Sigmoid colon (tissue), 4 donors: ENCODE measurements around the gene CAPN1.

Source experiments
- EP300 ChIP-seq, 4 donors: sonication (generic); formaldehyde crosslinking; IDR thresholded peaks; one replicate each; pipeline ENCODE4 v1.6.1; 2017; ENCODE audit warnings: antibody characterized with exemption in 4 of 4
- POLR2A ChIP-seq, 2 donors: fragments of 450-650 bp; IDR thresholded peaks; one replicate each; pipeline ENCODE4 v1.6.1; 2016; ENCODE audit warnings: antibody characterized with exemption in 2 of 2, mild to moderate bottlenecking in 2 of 2, moderate library complexity in 2 of 2
- TF ChIP-seq, protein P1 (sequence below), 4 experiments: fragments of 450-650 bp in 3 of 4; fragments of 200-600 bp in 1 of 4; IDR thresholded peaks; one replicate each; pipeline ENCODE4 v1.5.1; 2016 to 2019; ENCODE audit warnings: antibody characterized with exemption in 4 of 4, mild to moderate bottlenecking in 3 of 4, moderate library complexity in 2 of 4

GRCh38 chr11:65132988-65133700 lies 48.6 kb upstream of the CAPN1 start:
- TF ChIP-seq, protein P1, sequence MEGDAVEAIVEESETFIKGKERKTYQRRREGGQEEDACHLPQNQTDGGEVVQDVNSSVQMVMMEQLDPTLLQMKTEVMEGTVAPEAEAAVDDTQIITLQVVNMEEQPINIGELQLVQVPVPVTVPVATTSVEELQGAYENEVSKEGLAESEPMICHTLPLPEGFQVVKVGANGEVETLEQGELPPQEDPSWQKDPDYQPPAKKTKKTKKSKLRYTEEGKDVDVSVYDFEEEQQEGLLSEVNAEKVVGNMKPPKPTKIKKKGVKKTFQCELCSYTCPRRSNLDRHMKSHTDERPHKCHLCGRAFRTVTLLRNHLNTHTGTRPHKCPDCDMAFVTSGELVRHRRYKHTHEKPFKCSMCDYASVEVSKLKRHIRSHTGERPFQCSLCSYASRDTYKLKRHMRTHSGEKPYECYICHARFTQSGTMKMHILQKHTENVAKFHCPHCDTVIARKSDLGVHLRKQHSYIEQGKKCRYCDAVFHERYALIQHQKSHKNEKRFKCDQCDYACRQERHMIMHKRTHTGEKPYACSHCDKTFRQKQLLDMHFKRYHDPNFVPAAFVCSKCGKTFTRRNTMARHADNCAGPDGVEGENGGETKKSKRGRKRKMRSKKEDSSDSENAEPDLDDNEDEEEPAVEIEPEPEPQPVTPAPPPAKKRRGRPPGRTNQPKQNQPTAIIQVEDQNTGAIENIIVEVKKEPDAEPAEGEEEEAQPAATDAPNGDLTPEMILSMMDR (IDR thresholded peaks at IDR 0.05), result no peak
- TF ChIP-seq POLR2A (IDR thresholded peaks at IDR 0.05) (no peak), EP300 (IDR thresholded peaks at IDR 0.05) (no peak)
